IMR-90 (cell line): ENCODE data around the gene LAMA2. TPM values are rescaled to one million over a fixed set of nuclear protein-coding genes. Genes with fewer than 3 reads are reported as not detected.

Experiments used
- ATAC-seq: fragments of 200-7000 bp; cut with Tn5 transposase; 2 replicates; pipeline ENCODE4 v1.9.1; 2020; ENCODE audit warnings: low read depth, mild to moderate bottlenecking, moderate library complexity
- BruUV-seq: library from RNA; stranded (reverse); fragments of 400-500 nt; replicated peaks from 2 replicates; lab custom pipeline; 2021; lab: Mats Ljungman, UMichigan
- CTCF ChIA-PET: fragments of 300-600 bp; formaldehyde crosslinking; extraction: SDS; loops from one replicate; lab custom pipeline; 2021; ENCODE audit warnings: antibody characterized with exemption; lab: Yijun Ruan, JAX
- POLR2A ChIA-PET: fragments of 300-600 bp; sonication (Branson Sonifier 250); formaldehyde crosslinking; loops from one replicate; lab custom pipeline; 2022; ENCODE audit warnings: antibody characterized with exemption; ENCODE audit not compliant: unreplicated experiment; lab: Charles Lee
- DNase-seq: peaks from one replicate; pipeline ENCODE4 v3.0.0; 2013
- H2AFZ ChIP-seq: replicated peaks from 2 replicates; pipeline ENCODE3; 2013; ENCODE audit warnings: low read length, mild to moderate bottlenecking; ENCODE audit not compliant: poor library complexity
- H2AK5ac ChIP-seq: 2 replicates; pipeline ENCODE4 v1.6.1; 2013; ENCODE audit warnings: low read depth, low read length, inconsistent platforms
- H2AK9ac ChIP-seq: replicated peaks from 2 replicates; pipeline ENCODE3; 2013; ENCODE audit warnings: mild to moderate bottlenecking, low read depth, low read length, moderate library complexity; ENCODE audit not compliant: poor library complexity
- H2BK120ac ChIP-seq: 2 replicates; pipeline ENCODE4 v1.6.1; 2013; ENCODE audit warnings: low read depth, low read length, inconsistent platforms
- H2BK15ac ChIP-seq: 3 replicates; pipeline ENCODE4 v1.6.1; 2013; ENCODE audit warnings: low read depth, low read length, inconsistent platforms
- H2BK20ac ChIP-seq: 2 replicates; pipeline ENCODE4 v1.6.1; 2013; ENCODE audit warnings: low read depth, mild to moderate bottlenecking, inconsistent platforms, low read length, moderate library complexity
- H2BK5ac ChIP-seq: 2 replicates; pipeline ENCODE4 v1.6.1; 2013; ENCODE audit warnings: mild to moderate bottlenecking, low read depth, low read length, inconsistent platforms; ENCODE audit not compliant: poor library complexity, severe bottlenecking
- H3K14ac ChIP-seq: replicated peaks from 2 replicates; pipeline ENCODE4 v1.6.1; 2013; ENCODE audit warnings: low read depth, low read length, inconsistent platforms
- H3K18ac ChIP-seq: 2 replicates; pipeline ENCODE4 v1.6.1; 2013; ENCODE audit warnings: low read depth, low read length, control low read depth
- H3K23ac ChIP-seq: 2 replicates; pipeline ENCODE4 v1.6.1; 2013; ENCODE audit warnings: low read depth, low read length, inconsistent platforms
- H3K27ac ChIP-seq: 2 replicates; pipeline ENCODE4 v1.5.1; 2013; ENCODE audit warnings: mild to moderate bottlenecking, control low read depth, low read length; ENCODE audit not compliant: insufficient read depth
- H3K27me3 ChIP-seq: 2 replicates; pipeline ENCODE4 v1.6.1; 2013; ENCODE audit warnings: low read length; ENCODE audit not compliant: control insufficient read depth, insufficient read depth
- H3K36me3 ChIP-seq: 2 replicates; pipeline ENCODE4 v1.6.1; 2013; ENCODE audit warnings: low read length, mixed read lengths; ENCODE audit not compliant: control insufficient read depth, insufficient read depth
- H3K4ac ChIP-seq: 2 replicates; pipeline ENCODE4 v1.6.1; 2013; ENCODE audit warnings: low read depth, low read length, inconsistent platforms
- H3K4me1 ChIP-seq: 2 replicates; pipeline ENCODE4 v1.6.1; 2013; ENCODE audit warnings: low read length, mixed read lengths; ENCODE audit not compliant: control insufficient read depth, insufficient read depth
- H3K4me2 ChIP-seq: 2 replicates; pipeline ENCODE4 v1.6.1; 2013; ENCODE audit warnings: low read depth, mild to moderate bottlenecking, control low read depth, low read length, moderate library complexity
- H3K4me3 ChIP-seq: 2 replicates; pipeline ENCODE4 v1.5.1; 2013; ENCODE audit warnings: low read depth, mild to moderate bottlenecking, control low read depth, low read length, moderate library complexity; ENCODE audit not compliant: insufficient read depth
- H3K56ac ChIP-seq: 2 replicates; pipeline ENCODE4 v1.6.1; 2013; ENCODE audit warnings: low read length, inconsistent platforms; ENCODE audit not compliant: insufficient read depth; ENCODE audit errors: extremely low read depth
- H3K79me1 ChIP-seq, 2 experiments: 2 replicates each; pipeline ENCODE4 v1.6.1; 2013; ENCODE audit warnings: low read length in 2 of 2, inconsistent platforms in 1 of 2, low read depth in 1 of 2
- H3K9ac ChIP-seq: 2 replicates; pipeline ENCODE4 v1.6.1; 2013; ENCODE audit warnings: low read depth, low read length, control low read depth
- H3K9me1 ChIP-seq: 2 replicates; pipeline ENCODE4 v1.6.1; 2013; ENCODE audit warnings: low read length, inconsistent platforms; ENCODE audit not compliant: insufficient read depth
- H3K9me3 ChIP-seq: 2 replicates; pipeline ENCODE4 v1.6.1; 2013; ENCODE audit warnings: low read length; ENCODE audit not compliant: control insufficient read depth, insufficient read depth
- H4K20me1 ChIP-seq: 2 replicates; pipeline ENCODE4 v1.6.1; 2013; ENCODE audit warnings: low read length, inconsistent platforms; ENCODE audit not compliant: insufficient read depth
- H4K5ac ChIP-seq: 2 replicates; pipeline ENCODE4 v1.6.1; 2013; ENCODE audit warnings: mild to moderate bottlenecking, low read depth, low read length, control low read depth
- H4K8ac ChIP-seq, 2 experiments: 2 replicates each; pipeline ENCODE4 v1.6.1; 2013; ENCODE audit warnings: low read depth in 2 of 2, low read length in 2 of 2, control low read depth in 1 of 2, inconsistent platforms in 1 of 2
- H4K91ac ChIP-seq: 2 replicates; pipeline ENCODE4 v1.6.1; 2013; ENCODE audit warnings: low read depth, low read length, inconsistent platforms; ENCODE audit not compliant: insufficient read depth
- BHLHE40 ChIP-seq: fragments of 150-350 bp; IDR thresholded peaks from 2 replicates; pipeline ENCODE4 v1.6.1; 2016; ENCODE audit warnings: mild to moderate bottlenecking, low read depth, low read length
- FOS ChIP-seq: fragments of 150-350 bp; IDR thresholded peaks from 2 replicates; pipeline ENCODE4 v1.6.1; 2016; ENCODE audit warnings: low read depth, low read length
- MAZ ChIP-seq: IDR thresholded peaks from 2 replicates; pipeline ENCODE4 v1.6.1; 2012; ENCODE audit warnings: low read depth, mild to moderate bottlenecking, low read length, improper control_type of control experiment, moderate library complexity, borderline replicate concordance
- RAD21 ChIP-seq: IDR thresholded peaks from 2 replicates; pipeline ENCODE4 v1.6.1; 2012; ENCODE audit warnings: low read length, improper control_type of control experiment
- WGBS, 2 experiments: methylation state at CpG; one replicate each; pipeline versions ENCODE4 v1.1.5 to v1.1.7; 2013; ENCODE audit warnings: missing lambda C conversion rate in 2 of 2; ENCODE audit not compliant: insufficient read length in 1 of 2; ENCODE audit errors: extremely low coverage in 2 of 2; 5-methylcytosine and 5-hydroxymethylcytosine counted together
- dilution Hi-C: fragments of 300-500 bp; cut with HindIII; formaldehyde crosslinking; loops from one replicate; pipeline ENCODE4 v1.14.3; 2018; ENCODE audit warnings: low sequenced_read_pairs; ENCODE audit not compliant: unreplicated experiment
- in situ Hi-C: fragments of 300-500 bp; cut with MboI; formaldehyde crosslinking; loops from 3 replicates; pipeline ENCODE4 v1.14.3; 2019; ENCODE audit warnings: low sequenced_read_pairs, inconsistent platforms, mixed read lengths
- intact Hi-C: fragments of 100-400 bp; cut with micrococcal nuclease; formaldehyde crosslinking; loops from 2 replicates; pipeline ENCODE4 v1.10.0; 2022
- polyA plus RNA-seq, 3 experiments: library from polyadenylated mRNA; depleted of rRNA; stranded (reverse); fragments of >200 nt; gene quantifications; 2 replicates each; pipeline ENCODE4 v1.2.3, GENCODE V29; 2012; ENCODE audit warnings: low replicate concordance in 1 of 3
- total RNA-seq: library from RNA; depleted of rRNA; stranded (reverse); fragments of >200 nt; gene quantifications from 2 replicates; pipeline ENCODE4 v1.2.3, GENCODE V29; 2012

LAMA2 gene
- total and polyA plus RNA-seq, 2 of the 4 experiments (the other 2 are of a cell fraction), result 9.9 to 13.3 TPM

DNA sequence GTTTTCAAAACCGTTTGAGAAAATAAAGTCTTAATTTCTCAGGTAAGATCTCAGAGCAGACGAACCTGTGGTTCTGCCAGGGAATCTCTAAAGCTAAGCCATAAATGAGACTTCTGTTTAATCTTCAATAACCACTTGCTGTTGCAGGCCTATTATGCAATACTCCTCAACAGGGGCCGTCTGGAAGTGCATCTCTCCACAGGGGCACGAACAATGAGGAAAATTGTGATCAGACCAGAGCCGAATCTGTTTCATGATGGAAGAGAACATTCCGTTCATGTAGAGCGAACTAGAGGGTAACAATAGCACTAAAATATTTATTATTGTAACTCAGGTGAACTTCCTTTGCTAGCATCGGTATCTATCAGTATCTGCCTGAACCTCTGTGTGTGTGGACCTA is 603.4 kb downstream of the LAMA2 start:
- Histone ChIP-seq H3K79me1 (no peaks in the 10 kb centered on the region), H3K14ac (no peak overlapping the region), H4K5ac (no peak overlapping the region), H3K18ac (no peak overlapping the region), H3K27ac (no peak overlapping the region), H3K27me3 (no peaks in the 10 kb centered on the region), H2BK120ac (no peak overlapping the region), H3K9me1 (peaks cover 3% of the 10 kb centered on the region), H2AK5ac (no peak overlapping the region), H3K23ac (no peak overlapping the region), H4K20me1 (no peaks in the 10 kb centered on the region), H2AK9ac (no peak overlapping the region), H3K4me1 (peaks cover 6% of the 10 kb centered on the region), H4K91ac (no peak overlapping the region), H2BK15ac (no peak overlapping the region), H3K56ac (no peak overlapping the region), H3K9me3 (no peaks in the 10 kb centered on the region), H2BK5ac (no peak overlapping the region), H4K8ac (no peak overlapping the region), H2BK20ac (no peak overlapping the region), H2AFZ (no peak overlapping the region), H3K4me2 (no peak overlapping the region), H3K4ac (no peak overlapping the region), H3K36me3 (no peaks in the 10 kb centered on the region), H3K9ac (no peak overlapping the region), H3K4me3 (no peak overlapping the region)
- WGBS, 2 experiments, result no CpG with 5 or more reads among the region's 8 CpGs
- in situ Hi-C loops, result no loop called here
- CTCF ChIA-PET, result interaction anchor here (0.5 to 1.9 kb wide), 3 partner anchors 11 to 189 kb away, joined by 3 to 7 read pairs (median 4); no protein-coding TSS in a partner anchor
- no peak for ATAC-seq
- dilution Hi-C loops, result no loop called here
- intact Hi-C loops, result no loop called here
- DNase-seq, result no peak
- POLR2A ChIA-PET, result no interaction called here
- TF ChIP-seq RAD21 (no peak), BHLHE40 (no peak), MAZ (no peak), FOS (no peak)
- BruUV-seq, result no TSS peak
